Measurements from ENCODE around the gene TBC1D17.

DNA sequence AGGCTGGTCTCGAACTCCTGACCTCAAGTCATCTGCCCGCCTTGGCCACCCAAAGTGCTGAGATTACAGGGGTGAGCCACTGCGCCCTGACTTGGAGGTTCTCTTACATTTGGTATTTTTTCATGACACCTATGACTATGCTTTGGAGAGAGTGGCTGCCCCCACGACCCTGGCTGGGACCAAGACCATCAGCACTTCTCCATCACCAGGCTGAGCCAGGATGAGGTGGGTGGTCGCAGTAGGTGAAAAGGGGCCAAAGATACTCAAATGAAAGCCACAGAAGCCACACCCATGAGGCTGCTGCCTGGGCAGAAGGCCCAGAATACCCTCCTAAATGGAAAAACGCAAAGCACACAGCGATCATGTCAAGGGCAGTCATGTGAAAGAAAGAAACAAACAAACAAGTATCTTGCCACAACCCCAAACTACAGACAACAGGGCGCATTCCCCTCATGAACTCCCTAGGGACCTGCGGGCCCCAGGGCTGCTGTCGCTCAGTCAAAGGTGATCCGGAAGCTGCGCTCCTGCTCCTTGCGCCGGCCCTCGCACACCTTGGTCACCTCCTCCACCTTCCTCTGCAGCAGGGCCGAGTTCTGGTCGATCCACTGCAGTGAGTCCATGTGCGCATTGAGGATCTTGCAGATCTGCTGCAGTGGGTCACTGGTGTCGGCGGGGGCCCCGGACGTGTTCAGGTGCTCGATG lies 30.4 kb downstream of the TBC1D17 start:
- TF ChIP-seq, protein P1, sequence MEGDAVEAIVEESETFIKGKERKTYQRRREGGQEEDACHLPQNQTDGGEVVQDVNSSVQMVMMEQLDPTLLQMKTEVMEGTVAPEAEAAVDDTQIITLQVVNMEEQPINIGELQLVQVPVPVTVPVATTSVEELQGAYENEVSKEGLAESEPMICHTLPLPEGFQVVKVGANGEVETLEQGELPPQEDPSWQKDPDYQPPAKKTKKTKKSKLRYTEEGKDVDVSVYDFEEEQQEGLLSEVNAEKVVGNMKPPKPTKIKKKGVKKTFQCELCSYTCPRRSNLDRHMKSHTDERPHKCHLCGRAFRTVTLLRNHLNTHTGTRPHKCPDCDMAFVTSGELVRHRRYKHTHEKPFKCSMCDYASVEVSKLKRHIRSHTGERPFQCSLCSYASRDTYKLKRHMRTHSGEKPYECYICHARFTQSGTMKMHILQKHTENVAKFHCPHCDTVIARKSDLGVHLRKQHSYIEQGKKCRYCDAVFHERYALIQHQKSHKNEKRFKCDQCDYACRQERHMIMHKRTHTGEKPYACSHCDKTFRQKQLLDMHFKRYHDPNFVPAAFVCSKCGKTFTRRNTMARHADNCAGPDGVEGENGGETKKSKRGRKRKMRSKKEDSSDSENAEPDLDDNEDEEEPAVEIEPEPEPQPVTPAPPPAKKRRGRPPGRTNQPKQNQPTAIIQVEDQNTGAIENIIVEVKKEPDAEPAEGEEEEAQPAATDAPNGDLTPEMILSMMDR (IDR thresholded peaks at IDR 0.05): no peak
- TF ChIP-seq POLR2A (IDR thresholded peaks at IDR 0.05) (no peak), EP300 (IDR thresholded peaks at IDR 0.05) (no peak)
